ENCODE measurements around the gene RYK. TPM values are rescaled to one million over a fixed set of nuclear protein-coding genes. Genes with fewer than 3 reads are reported as not detected.

The RYK gene
- 100 to 1,000 TPM in 2 of 4 donors, 10 to 100 TPM in 2; 78.2 to 120 (median 96.5) TPM for total RNA-seq

- Histone ChIP-seq H3K27ac (replicated peaks in 1 of 4) (peak within 1 kb of the TSS; percentile 89 to 93 (median 93)), H3K4me1 (peaks cover 41 to 52% (median 47%) of the 10 kb centered on the region in 4 donors), H3K36me3 (no peaks in the 10 kb centered on the region), H3K9me3 (no peaks in the 10 kb centered on the region), H3K27me3 (no peaks in the 10 kb centered on the region), H3K4me3 (peak within 1 kb of the TSS; percentile 78 to 94 (median 84))
- intact Hi-C loops (cut with DNase I) = loop anchor here (5.0 kb wide), 1 partner anchor 42 kb away; no protein-coding TSS in a partner anchor
- DNase-seq (ENCODE audit: extremely low spot score) = peak; percentile 94
- 0% methylated on average over 12 of the region's 59 CpGs for WGBS
- TF ChIP-seq EP300 (IDR thresholded peaks at IDR 0.05) = no peak
- peak; percentile 63 to 80 for TF ChIP-seq POLR2AphosphoS5 (IDR thresholded peaks at IDR 0.05)
Observed at GRCh38 chr3:134250717-134251220, at the start of gene RYK. Gene RYK, minus strand, starts transcription at chr3:134250859. Its CDS starts 205 bp downstream, at chr3:134250654.

- peaks cover 0 to 4% (median 0%) of the 10 kb centered on the region in 4 donors for H3K9me3 ChIP-seq
- TF ChIP-seq CTCF (IDR thresholded peaks at IDR 0.05) = no peak
- no peak for TF ChIP-seq POLR2A (IDR thresholded peaks at IDR 0.05; ENCODE audit: low read depth)
- TF ChIP-seq EP300 (IDR thresholded peaks at IDR 0.05) = no peak
- no peak for TF ChIP-seq POLR2AphosphoS5 (IDR thresholded peaks at IDR 0.05)
- H3K4me1 ChIP-seq = peaks cover 4 to 11% (median 7%) of the 10 kb centered on the region in 4 donors
- no peak overlapping the region for H3K27ac ChIP-seq (replicated peaks in 1 of 4)
- WGBS = 86% methylated on average over 1 of the region's 1 CpG
- H3K27me3 ChIP-seq = no peaks in the 10 kb centered on the region
- no peak for DNase-seq (ENCODE audit: extremely low spot score)
- H3K4me3 ChIP-seq = no peak overlapping the region
- intact Hi-C loops (cut with DNase I) = loop anchor here (1.0 kb wide), 1 partner anchor 87 kb away; no protein-coding TSS in a partner anchor
- no peaks in the 10 kb centered on the region for H3K36me3 ChIP-seq
Observed at GRCh38 chr3:134299888-134300206, 49.2 kb upstream of the RYK start.

- TF ChIP-seq POLR2A (IDR thresholded peaks at IDR 0.05; ENCODE audit: low read depth) = no peak
- TF ChIP-seq POLR2AphosphoS5 (IDR thresholded peaks at IDR 0.05) = no peak
- peak; percentile 45 to 54 (median 53) for TF ChIP-seq CTCF (IDR thresholded peaks at IDR 0.05)
- no peak for TF ChIP-seq EP300 (IDR thresholded peaks at IDR 0.05)
- no peaks in the 10 kb centered on the region for H3K27me3 ChIP-seq
- intact Hi-C loops (cut with DNase I) = loop anchor here (1.0 kb wide), 1 partner anchor 86 kb away; no protein-coding TSS in a partner anchor
- H3K4me1 ChIP-seq = peaks cover 4 to 15% (median 9%) of the 10 kb centered on the region in 4 donors
- peaks cover 0 to 4% (median 0%) of the 10 kb centered on the region in 4 donors for H3K9me3 ChIP-seq
- H3K4me3 ChIP-seq = no peak overlapping the region
- no peak overlapping the region for H3K27ac ChIP-seq (replicated peaks in 1 of 4)
- WGBS = 72% methylated on average over 4 of the region's 4 CpGs
- no peak for DNase-seq (ENCODE audit: extremely low spot score)
- H3K36me3 ChIP-seq = no peaks in the 10 kb centered on the region
Observed at GRCh38 chr3:134299185-134299887, 48.7 kb upstream of the RYK start.

- intact Hi-C loops (cut with DNase I) = no loop called here
- H3K4me1 ChIP-seq = peaks cover 4 to 19% (median 10%) of the 10 kb centered on the region in 4 donors
- H3K27ac ChIP-seq (replicated peaks in 1 of 4) = no peak overlapping the region
- DNase-seq (ENCODE audit: extremely low spot score) = no peak
- H3K9me3 ChIP-seq = peaks cover 0 to 4% (median 0%) of the 10 kb centered on the region in 4 donors
- no peak for TF ChIP-seq POLR2AphosphoS5 (IDR thresholded peaks at IDR 0.05)
- no peak for TF ChIP-seq EP300 (IDR thresholded peaks at IDR 0.05)
- TF ChIP-seq CTCF (IDR thresholded peaks at IDR 0.05) = no peak
- no peak for TF ChIP-seq POLR2A (IDR thresholded peaks at IDR 0.05; ENCODE audit: low read depth)
- no peaks in the 10 kb centered on the region for H3K36me3 ChIP-seq
- no peaks in the 10 kb centered on the region for H3K27me3 ChIP-seq
- no peak overlapping the region for H3K4me3 ChIP-seq
- 94% methylated on average over 2 of the region's 2 CpGs for WGBS
Observed at GRCh38 chr3:134298249-134298648, 47.6 kb upstream of the RYK start.

- Histone ChIP-seq H3K36me3 (no peaks in the 10 kb centered on the region), H3K9me3 (peaks cover 0 to 4% (median 0%) of the 10 kb centered on the region in 4 donors), H3K4me1 (peaks cover 6 to 22% (median 15%) of the 10 kb centered on the region in 4 donors), H3K27me3 (no peaks in the 10 kb centered on the region), H3K27ac (replicated peaks in 1 of 4) (no peak overlapping the region), H3K4me3 (no peak overlapping the region)
- DNase-seq (ENCODE audit: extremely low spot score) = no peak
- TF ChIP-seq POLR2A (IDR thresholded peaks at IDR 0.05; ENCODE audit: low read depth) = no peak
- TF ChIP-seq EP300 (IDR thresholded peaks at IDR 0.05) = no peak
- TF ChIP-seq CTCF (IDR thresholded peaks at IDR 0.05) = no peak
- TF ChIP-seq POLR2AphosphoS5 (IDR thresholded peaks at IDR 0.05) = no peak
- intact Hi-C loops (cut with DNase I) = no loop called here
Observed at GRCh38 chr3:134296616-134297015, 46.0 kb upstream of the RYK start.
